ENCODE results near the gene DNASE2B.

DNA sequence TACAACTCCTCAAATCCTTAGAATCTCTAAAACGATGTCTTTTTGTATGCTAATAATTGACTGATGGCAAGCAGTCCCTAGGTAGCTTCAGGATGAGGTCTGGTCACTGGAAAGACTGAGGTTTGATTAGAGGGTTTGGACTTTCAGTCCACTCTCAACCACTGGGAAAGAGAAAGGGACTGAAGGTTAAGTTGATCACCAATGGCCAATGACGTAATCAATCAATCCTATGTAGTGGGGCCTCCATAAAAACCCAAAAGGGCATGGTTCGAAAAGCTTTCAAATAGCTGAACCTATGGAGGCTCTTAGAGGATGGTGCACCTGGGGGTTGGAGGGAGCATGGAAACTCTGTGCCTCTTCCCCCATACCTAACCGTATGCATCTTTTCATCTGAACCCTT is 39.6 kb upstream of the DNASE2B start:
- TF ChIP-seq POLR2A (IDR thresholded peaks at IDR 0.05): no peak
- TF ChIP-seq, protein P1, sequence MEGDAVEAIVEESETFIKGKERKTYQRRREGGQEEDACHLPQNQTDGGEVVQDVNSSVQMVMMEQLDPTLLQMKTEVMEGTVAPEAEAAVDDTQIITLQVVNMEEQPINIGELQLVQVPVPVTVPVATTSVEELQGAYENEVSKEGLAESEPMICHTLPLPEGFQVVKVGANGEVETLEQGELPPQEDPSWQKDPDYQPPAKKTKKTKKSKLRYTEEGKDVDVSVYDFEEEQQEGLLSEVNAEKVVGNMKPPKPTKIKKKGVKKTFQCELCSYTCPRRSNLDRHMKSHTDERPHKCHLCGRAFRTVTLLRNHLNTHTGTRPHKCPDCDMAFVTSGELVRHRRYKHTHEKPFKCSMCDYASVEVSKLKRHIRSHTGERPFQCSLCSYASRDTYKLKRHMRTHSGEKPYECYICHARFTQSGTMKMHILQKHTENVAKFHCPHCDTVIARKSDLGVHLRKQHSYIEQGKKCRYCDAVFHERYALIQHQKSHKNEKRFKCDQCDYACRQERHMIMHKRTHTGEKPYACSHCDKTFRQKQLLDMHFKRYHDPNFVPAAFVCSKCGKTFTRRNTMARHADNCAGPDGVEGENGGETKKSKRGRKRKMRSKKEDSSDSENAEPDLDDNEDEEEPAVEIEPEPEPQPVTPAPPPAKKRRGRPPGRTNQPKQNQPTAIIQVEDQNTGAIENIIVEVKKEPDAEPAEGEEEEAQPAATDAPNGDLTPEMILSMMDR (IDR thresholded peaks at IDR 0.05): no peak

Measured in adrenal gland (tissue), 5 donors.